HEK293T (cell line): ENCODE results near the gene HHAT.

ENCODE experiments used
- ARNT ChIP-seq: fragments of 450-650 bp; IDR thresholded peaks from 2 replicates; pipeline ENCODE4 v1.6.1; 2017; ENCODE audit warnings: mild to moderate bottlenecking
- CTBP1 ChIP-seq: fragments of 450-650 bp; IDR thresholded peaks from 2 replicates; pipeline ENCODE4 v1.6.1; 2016; ENCODE audit warnings: borderline replicate concordance
- ELF4 ChIP-seq: fragments of 450-650 bp; IDR thresholded peaks from 2 replicates; pipeline ENCODE4 v1.6.1; 2017; ENCODE audit warnings: antibody characterized with exemption
- FOXA1 ChIP-seq: fragments of 450-650 bp; IDR thresholded peaks from 2 replicates; pipeline ENCODE4 v1.6.1; 2016; ENCODE audit warnings: mild to moderate bottlenecking
- FOXM1 ChIP-seq: fragments of 450-650 bp; IDR thresholded peaks from 2 replicates; pipeline ENCODE4 v1.6.1; 2017; ENCODE audit warnings: mild to moderate bottlenecking, borderline replicate concordance
- L3MBTL2 ChIP-seq: fragments of 450-650 bp; conservative IDR thresholded peaks from 2 replicates; pipeline ENCODE4 v1.6.1; 2016; ENCODE audit warnings: mild to moderate bottlenecking
- NFRKB ChIP-seq: fragments of 450-650 bp; IDR thresholded peaks from 2 replicates; pipeline ENCODE4 v1.6.1; 2016; ENCODE audit warnings: mild to moderate bottlenecking, moderate library complexity
- SP1 ChIP-seq: fragments of 450-650 bp; IDR thresholded peaks from 2 replicates; pipeline ENCODE4 v1.6.1; 2017
- TARDBP ChIP-seq: fragments of 450-650 bp; IDR thresholded peaks from 2 replicates; pipeline ENCODE4 v1.6.1; 2016
- ZNF384 ChIP-seq: fragments of 450-650 bp; IDR thresholded peaks from 2 replicates; pipeline ENCODE4 v1.6.1; 2016
- TF ChIP-seq, protein P1 (sequence below): fragments of 450-650 bp; IDR thresholded peaks from 2 replicates; pipeline ENCODE4 v1.6.1; 2016

DNA sequence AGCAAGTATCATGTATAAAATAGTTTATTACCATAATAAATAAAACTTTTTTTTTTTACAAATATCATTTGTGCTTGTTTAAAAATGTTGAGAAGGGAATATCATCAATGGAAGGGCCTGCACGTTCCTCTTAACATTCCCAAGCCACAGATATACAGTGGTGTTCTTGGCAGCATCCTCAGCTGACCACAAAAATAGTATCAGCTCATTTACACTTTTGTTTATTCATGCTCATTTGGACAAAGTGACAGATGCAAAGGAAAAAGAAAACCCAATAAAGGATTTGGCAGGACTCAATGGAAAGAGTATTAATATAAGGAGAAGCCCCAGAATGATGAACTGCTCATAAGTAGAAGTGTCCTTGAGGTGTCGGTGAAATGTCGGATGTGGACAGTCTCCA lies 349.6 kb downstream of the HHAT start:
- TF ChIP-seq L3MBTL2, result no peak
- TF ChIP-seq FOXA1, result no peak
- TF ChIP-seq CTBP1, result no peak
- TF ChIP-seq, protein P1, sequence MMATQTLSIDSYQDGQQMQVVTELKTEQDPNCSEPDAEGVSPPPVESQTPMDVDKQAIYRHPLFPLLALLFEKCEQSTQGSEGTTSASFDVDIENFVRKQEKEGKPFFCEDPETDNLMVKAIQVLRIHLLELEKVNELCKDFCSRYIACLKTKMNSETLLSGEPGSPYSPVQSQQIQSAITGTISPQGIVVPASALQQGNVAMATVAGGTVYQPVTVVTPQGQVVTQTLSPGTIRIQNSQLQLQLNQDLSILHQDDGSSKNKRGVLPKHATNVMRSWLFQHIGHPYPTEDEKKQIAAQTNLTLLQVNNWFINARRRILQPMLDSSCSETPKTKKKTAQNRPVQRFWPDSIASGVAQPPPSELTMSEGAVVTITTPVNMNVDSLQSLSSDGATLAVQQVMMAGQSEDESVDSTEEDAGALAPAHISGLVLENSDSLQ, result no peak
- no peak for TF ChIP-seq SP1
- no peak for TF ChIP-seq TARDBP
- no peak for TF ChIP-seq ELF4
- TF ChIP-seq FOXM1, result no peak
- TF ChIP-seq ZNF384, result no peak
- TF ChIP-seq ARNT, result no peak
- no peak for TF ChIP-seq NFRKB
